ENCODE data around the gene EIF2S1.

Gene EIF2S1

DNA sequence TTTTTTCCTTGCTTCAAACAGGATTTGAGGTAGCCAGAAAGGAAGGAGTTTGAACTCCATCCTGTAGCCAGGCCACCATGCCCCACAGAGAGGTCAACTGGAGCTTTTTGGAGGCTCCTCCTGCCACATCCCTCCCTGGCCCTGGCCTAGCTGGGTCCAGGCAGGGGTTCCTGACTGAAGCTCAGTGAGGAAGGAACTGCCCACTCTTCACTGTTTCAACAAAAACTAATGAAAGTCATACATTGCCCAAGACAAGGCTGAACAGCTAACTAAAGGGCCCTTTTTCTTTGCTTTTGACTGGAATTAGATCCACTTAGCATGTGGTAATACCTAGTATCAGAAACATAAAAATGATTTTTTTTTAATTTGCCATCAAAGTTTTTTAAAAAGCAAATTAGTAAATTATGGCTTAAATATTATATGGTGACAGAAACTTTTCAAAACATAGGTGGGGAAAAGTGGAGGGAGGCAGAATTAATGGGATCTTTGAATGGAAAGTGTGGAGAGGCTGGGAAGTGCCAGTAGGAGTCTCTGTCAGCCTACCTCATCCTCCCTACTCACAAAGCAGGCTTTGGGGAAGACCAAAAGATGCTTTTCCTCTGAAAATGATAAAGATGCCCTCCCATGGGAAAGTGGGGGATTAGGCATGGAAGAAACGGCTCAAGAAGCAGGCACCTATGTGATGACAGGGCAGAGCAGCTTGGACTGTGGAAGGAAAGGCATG, 29.8 kb downstream of the EIF2S1 start:
- TF ChIP-seq, protein P1, sequence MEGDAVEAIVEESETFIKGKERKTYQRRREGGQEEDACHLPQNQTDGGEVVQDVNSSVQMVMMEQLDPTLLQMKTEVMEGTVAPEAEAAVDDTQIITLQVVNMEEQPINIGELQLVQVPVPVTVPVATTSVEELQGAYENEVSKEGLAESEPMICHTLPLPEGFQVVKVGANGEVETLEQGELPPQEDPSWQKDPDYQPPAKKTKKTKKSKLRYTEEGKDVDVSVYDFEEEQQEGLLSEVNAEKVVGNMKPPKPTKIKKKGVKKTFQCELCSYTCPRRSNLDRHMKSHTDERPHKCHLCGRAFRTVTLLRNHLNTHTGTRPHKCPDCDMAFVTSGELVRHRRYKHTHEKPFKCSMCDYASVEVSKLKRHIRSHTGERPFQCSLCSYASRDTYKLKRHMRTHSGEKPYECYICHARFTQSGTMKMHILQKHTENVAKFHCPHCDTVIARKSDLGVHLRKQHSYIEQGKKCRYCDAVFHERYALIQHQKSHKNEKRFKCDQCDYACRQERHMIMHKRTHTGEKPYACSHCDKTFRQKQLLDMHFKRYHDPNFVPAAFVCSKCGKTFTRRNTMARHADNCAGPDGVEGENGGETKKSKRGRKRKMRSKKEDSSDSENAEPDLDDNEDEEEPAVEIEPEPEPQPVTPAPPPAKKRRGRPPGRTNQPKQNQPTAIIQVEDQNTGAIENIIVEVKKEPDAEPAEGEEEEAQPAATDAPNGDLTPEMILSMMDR (conservative IDR thresholded peaks at IDR 0.05; ENCODE audit: control insufficient read depth, insufficient read depth, low read depth, low read length), result no peak
- H3K4me3 ChIP-seq (ENCODE audit: control insufficient read depth, low read depth, low read length), result no peak overlapping the region
- DNase-seq (ENCODE audit: low read depth), result no peak

DNA sequence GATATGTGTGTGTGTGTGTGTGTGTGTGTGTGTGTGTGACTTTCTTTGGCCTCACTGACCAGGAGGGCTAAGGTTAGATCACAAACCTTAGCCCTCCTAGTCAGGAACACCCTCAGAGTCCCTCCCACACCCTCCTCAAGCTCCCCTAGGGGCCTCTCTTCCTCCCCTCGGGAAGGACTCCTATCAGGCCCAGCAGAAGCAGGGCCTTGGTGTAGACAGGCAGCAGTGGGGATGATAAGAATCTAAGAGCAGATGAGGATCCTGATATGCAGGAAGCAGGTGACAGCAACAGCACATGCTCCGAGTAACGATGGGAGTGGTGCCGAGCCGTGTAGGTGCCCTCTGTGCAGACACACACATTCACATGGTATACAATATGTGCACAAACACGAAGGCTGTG, 31.1 kb downstream of the EIF2S1 start:
- TF ChIP-seq, protein P1 (conservative IDR thresholded peaks at IDR 0.05; ENCODE audit: control insufficient read depth, insufficient read depth, low read depth, low read length), result no peak
- no peak for DNase-seq (ENCODE audit: low read depth)
- no peak overlapping the region for H3K4me3 ChIP-seq (ENCODE audit: control insufficient read depth, low read depth, low read length)

DNA sequence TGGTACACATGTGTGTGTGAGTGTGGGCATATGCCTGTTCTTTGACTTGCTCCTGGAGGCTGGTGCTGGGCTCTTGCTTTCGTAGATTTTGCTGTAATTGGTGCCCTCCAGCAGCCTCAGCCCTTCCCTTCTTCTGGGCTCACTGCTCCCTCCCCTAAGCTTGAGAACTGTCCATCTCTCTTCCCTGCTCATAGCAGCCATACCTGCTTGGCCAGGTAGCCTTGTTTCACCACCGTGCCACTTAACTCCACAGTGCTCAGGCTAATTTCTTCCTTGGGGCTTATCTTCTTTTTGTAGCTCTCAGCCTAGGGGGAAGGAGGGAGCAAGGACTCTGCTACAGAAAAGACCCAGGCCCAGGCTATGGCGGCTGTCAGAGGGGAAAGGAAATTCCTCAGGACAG, 32.0 kb downstream of the EIF2S1 start:
- TF ChIP-seq, protein P1 (conservative IDR thresholded peaks at IDR 0.05; ENCODE audit: control insufficient read depth, insufficient read depth, low read depth, low read length), result no peak
- DNase-seq (ENCODE audit: low read depth), result no peak

DNA sequence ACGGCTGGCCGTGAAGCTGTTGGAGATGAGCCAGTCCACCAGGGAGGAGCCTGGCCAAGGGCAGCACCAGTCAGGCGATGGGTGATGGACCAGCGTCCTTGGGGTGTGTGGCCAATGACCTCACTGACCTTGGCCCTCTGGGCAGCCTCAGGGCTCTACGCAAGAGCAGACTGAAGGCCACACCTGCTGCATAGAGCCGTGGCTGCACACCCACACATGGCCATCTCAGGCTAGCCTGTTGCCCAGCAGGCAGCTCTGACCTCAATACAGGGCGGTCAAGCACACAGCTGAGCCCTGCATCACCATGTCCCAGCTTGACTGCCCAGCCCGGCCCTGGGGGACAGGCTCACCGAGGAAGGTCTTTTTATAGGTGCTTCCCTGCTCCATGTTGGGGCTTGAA, 32.7 kb downstream of the EIF2S1 start:
- TF ChIP-seq, protein P1 (conservative IDR thresholded peaks at IDR 0.05; ENCODE audit: control insufficient read depth, insufficient read depth, low read depth, low read length), result no peak
- no peak for DNase-seq (ENCODE audit: low read depth)
- H3K4me3 ChIP-seq (ENCODE audit: control insufficient read depth, low read depth, low read length), result no peak overlapping the region

More for the DNA sequence above, 32.0 kb downstream of the EIF2S1 start:
- no peak overlapping the region for H3K4me3 ChIP-seq (ENCODE audit: control insufficient read depth, low read depth, low read length)

DNA sequence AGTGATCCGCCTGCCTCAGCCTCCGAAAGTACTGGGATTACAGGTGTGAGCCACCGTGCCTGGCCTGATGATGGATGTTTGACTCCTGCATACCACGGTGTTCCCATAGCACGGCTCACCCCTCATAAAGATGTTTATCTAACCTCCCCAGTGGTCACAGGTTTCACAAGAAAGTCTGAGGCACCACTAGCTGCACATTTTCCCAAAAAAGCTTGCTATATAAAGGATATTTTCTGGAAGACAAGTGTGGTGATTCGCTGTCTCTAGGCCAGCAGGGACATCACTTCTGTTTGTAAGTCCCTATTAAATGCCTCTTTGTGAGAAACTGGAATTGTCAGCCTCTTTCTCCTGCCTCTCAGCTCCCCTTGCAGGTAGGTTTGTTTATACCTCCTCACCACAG, 33.6 kb downstream of the EIF2S1 start:
- H3K4me3 ChIP-seq (ENCODE audit: control insufficient read depth, low read depth, low read length), result no peak overlapping the region
- TF ChIP-seq, protein P1 (conservative IDR thresholded peaks at IDR 0.05; ENCODE audit: control insufficient read depth, insufficient read depth, low read depth, low read length), result no peak
- DNase-seq (ENCODE audit: low read depth), result no peak

DNA sequence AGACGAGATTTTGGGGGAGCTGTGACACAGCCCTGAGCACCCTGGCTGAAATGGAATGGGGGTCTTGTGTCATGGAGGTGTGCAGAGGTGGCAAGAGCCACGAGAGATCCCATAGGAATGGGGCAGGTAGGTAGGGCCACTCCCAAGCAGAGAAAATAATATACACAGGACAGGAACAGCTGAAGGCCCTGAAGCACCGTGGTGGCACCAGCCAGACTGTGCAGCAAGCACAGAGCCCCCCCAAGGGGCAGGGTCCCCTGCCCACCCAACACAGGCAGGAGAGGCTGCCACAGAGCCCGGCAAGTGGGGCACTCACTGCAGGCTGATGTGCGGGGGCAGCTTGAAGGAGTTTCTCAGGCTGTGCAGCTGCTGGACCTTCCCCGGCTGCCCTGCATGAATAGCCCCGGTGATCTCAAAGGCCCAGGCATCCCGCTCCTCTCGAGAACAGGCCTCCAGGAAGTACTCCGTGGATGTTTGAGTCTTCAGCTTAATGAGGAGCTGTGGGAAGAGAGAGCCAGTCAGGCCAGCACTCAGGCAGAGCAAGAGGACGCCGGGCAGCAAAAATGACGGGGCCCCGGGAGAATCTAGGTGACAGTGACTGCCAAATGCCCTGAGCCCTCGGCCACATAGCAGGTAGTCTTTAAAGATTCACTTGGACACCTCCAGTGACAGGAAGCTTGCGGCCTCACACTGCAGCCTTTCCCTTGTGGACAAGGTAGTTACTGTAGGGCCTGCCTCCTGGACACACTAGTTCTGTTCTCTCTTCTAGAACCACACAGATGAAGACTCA, 35.2 kb downstream of the EIF2S1 start:
- no peak for DNase-seq (ENCODE audit: low read depth)
- TF ChIP-seq, protein P1 (conservative IDR thresholded peaks at IDR 0.05; ENCODE audit: control insufficient read depth, insufficient read depth, low read depth, low read length), result no peak
- H3K4me3 ChIP-seq (ENCODE audit: control insufficient read depth, low read depth, low read length), result no peak overlapping the region
